GM18907 (cell line): ENCODE results near the gene GUCY1A2.
"Not testable (repeated sequence)": the region's sequence is repeated elsewhere in the genome, so short reads cannot be mapped to it uniquely, and the experiment has no call there.

Experiments used
- ATAC-seq: cut with Tn5 transposase; IDR thresholded peaks from one replicate; pipeline ENCODE4 v1.9.1; 2021; ENCODE audit warnings: mild to moderate bottlenecking, moderate library complexity; ENCODE audit not compliant: unreplicated experiment

GUCY1A2 gene

GRCh38 chr11:107018219-107018901, at the start of gene GUCY1A2:
GUCY1A2 (minus strand) TSS chr11:107018476; CDS start chr11:107018055, 421 bp downstream.
- ATAC-seq, result peak; percentile 39

GRCh38 chr11:107054391-107054790, 36.1 kb upstream of the GUCY1A2 start:
- no peak for ATAC-seq

- ATAC-seq, result not testable (repeated sequence)
Measured at GRCh38 chr11:107051332-107051731, 33.1 kb upstream of the GUCY1A2 start.

- not testable (repeated sequence) for ATAC-seq
Measured at GRCh38 chr11:107050899-107051298, 32.6 kb upstream of the GUCY1A2 start.

GRCh38 chr11:107050121-107050520, 31.8 kb upstream of the GUCY1A2 start:
- ATAC-seq, result no peak

GRCh38 chr11:107044503-107044902, 26.2 kb upstream of the GUCY1A2 start:
- no peak for ATAC-seq

- ATAC-seq, result peak; percentile 85
Measured at GRCh38 chr11:107043242-107044006, 25.1 kb upstream of the GUCY1A2 start.

- no peak for ATAC-seq
Measured at GRCh38 chr11:107042748-107043147, 24.5 kb upstream of the GUCY1A2 start.

- no peak for ATAC-seq
Measured at GRCh38 chr11:107041088-107041444, 22.8 kb upstream of the GUCY1A2 start.

- no peak for ATAC-seq
Measured at GRCh38 chr11:107040433-107041087, 22.3 kb upstream of the GUCY1A2 start.

- ATAC-seq, result no peak
Measured at GRCh38 chr11:107025673-107026072, 7.4 kb upstream of the GUCY1A2 start.

GRCh38 chr11:107020594-107020993, 2.3 kb upstream of the GUCY1A2 start:
- ATAC-seq, result no peak

GRCh38 chr11:107018902-107019493, 722 bp upstream of the GUCY1A2 start:
- no peak for ATAC-seq

- ATAC-seq, result peak; percentile 74
Measured at GRCh38 chr11:107017433-107018218, 650 bp downstream of the GUCY1A2 start.

- ATAC-seq, result no peak
Measured at GRCh38 chr11:107017104-107017432, 1.2 kb downstream of the GUCY1A2 start.

- no peak for ATAC-seq
Measured at GRCh38 chr11:107014871-107015270, 3.4 kb downstream of the GUCY1A2 start.

- no peak for ATAC-seq
Measured at GRCh38 chr11:107011977-107012376, 6.3 kb downstream of the GUCY1A2 start.

GRCh38 chr11:107009190-107009589, 9.1 kb downstream of the GUCY1A2 start:
- no peak for ATAC-seq

GRCh38 chr11:107006076-107006833, 12.0 kb downstream of the GUCY1A2 start:
- ATAC-seq, result no peak

- no peak for ATAC-seq
Measured at GRCh38 chr11:106999196-106999595, 19.1 kb downstream of the GUCY1A2 start.
